HG03095 (cell line): Measurements from ENCODE around the gene ZNF276.
"Not testable (repeated sequence)": the region's sequence is repeated elsewhere in the genome, so short reads cannot be mapped to it uniquely, and the experiment has no call there.

Experiments
- ATAC-seq: cut with Tn5 transposase; IDR thresholded peaks from one replicate; pipeline ENCODE4 v1.9.1; 2021; ENCODE audit warnings: moderate library complexity; ENCODE audit not compliant: unreplicated experiment

Gene ZNF276

GRCh38 chr16:89720813-89721545 lies at the start of gene ZNF276, which contains the start of gene VPS9D1:
TSS of gene ZNF276 (plus strand) at chr16:89721537. CDS start at chr16:89721641, 104 bp downstream.
TSS of gene VPS9D1 (minus strand) at chr16:89720898. CDS start at chr16:89720861, 37 bp downstream.
- ATAC-seq, result peak; percentile 51

GRCh38 chr16:89671565-89671964 lies 49.8 kb upstream of the ZNF276 start:
- ATAC-seq, result not testable (repeated sequence)

- no peak for ATAC-seq
Measured at GRCh38 chr16:89672177-89672941, 49.0 kb upstream of the ZNF276 start.

GRCh38 chr16:89678258-89678657 lies 43.1 kb upstream of the ZNF276 start:
- ATAC-seq, result no peak

- ATAC-seq, result no peak
Measured at GRCh38 chr16:89685916-89686315, 35.4 kb upstream of the ZNF276 start.

GRCh38 chr16:89686520-89687091 lies 34.7 kb upstream of the ZNF276 start, which contains the start of gene CDK10:
TSS of gene CDK10 (plus strand) at chr16:89686689. CDS start at chr16:89686711, 22 bp downstream.
- ATAC-seq, result peak; percentile 73

- ATAC-seq, result peak; percentile 23
Measured at GRCh38 chr16:89687092-89687940, 34.0 kb upstream of the ZNF276 start.

GRCh38 chr16:89688395-89688794 lies 32.9 kb upstream of the ZNF276 start:
- no peak for ATAC-seq

GRCh38 chr16:89689142-89689541 lies 32.2 kb upstream of the ZNF276 start:
- ATAC-seq, result no peak

GRCh38 chr16:89689621-89690020 lies 31.7 kb upstream of the ZNF276 start:
- not testable (repeated sequence) for ATAC-seq

- no peak for ATAC-seq
Measured at GRCh38 chr16:89690392-89690901, 30.9 kb upstream of the ZNF276 start.

GRCh38 chr16:89691231-89691985 lies 29.9 kb upstream of the ZNF276 start:
- no peak for ATAC-seq

GRCh38 chr16:89691986-89692569 lies 29.3 kb upstream of the ZNF276 start:
- ATAC-seq, result no peak

GRCh38 chr16:89693289-89693731 lies 28.0 kb upstream of the ZNF276 start:
- no peak for ATAC-seq

- ATAC-seq, result no peak
Measured at GRCh38 chr16:89693931-89694783, 27.2 kb upstream of the ZNF276 start.

- not testable (repeated sequence) for ATAC-seq
Measured at GRCh38 chr16:89694784-89695085, 26.6 kb upstream of the ZNF276 start.

- ATAC-seq, result no peak
Measured at GRCh38 chr16:89695086-89695874, 26.1 kb upstream of the ZNF276 start.
